Inflammatory macrophage treated with lipopolysaccharide for 4 hours (primary cell): ENCODE measurements around the gene BRDT.

Experiments
- DNase-seq: peaks from one replicate; pipeline ENCODE4 v3.0.0-alpha.2; 2020

The BRDT gene

GRCh38 chr1:91949356-91949699 is at the start of gene BRDT:
Gene BRDT (plus strand): TSS chr1:91949401. CDS start chr1:91962755, 13,354 bp downstream.
- no peak for DNase-seq

- DNase-seq, result no peak
These were observed 48.6 kb upstream of the BRDT start for GRCh38 chr1:91900562-91900961.

- DNase-seq, result no peak
These were observed 48.0 kb upstream of the BRDT start for GRCh38 chr1:91901231-91901630.

GRCh38 chr1:91912266-91912665 is 36.9 kb upstream of the BRDT start:
- DNase-seq, result no peak

- no peak for DNase-seq
These were observed 36.2 kb upstream of the BRDT start for GRCh38 chr1:91913018-91913417.

GRCh38 chr1:91916046-91916445 is 33.2 kb upstream of the BRDT start:
- no peak for DNase-seq

- no peak for DNase-seq
These were observed 32.3 kb upstream of the BRDT start for GRCh38 chr1:91916811-91917460.

GRCh38 chr1:91919962-91920361 is 29.2 kb upstream of the BRDT start:
- DNase-seq, result no peak

- no peak for DNase-seq
These were observed 25.1 kb upstream of the BRDT start for GRCh38 chr1:91924146-91924545.

- DNase-seq, result no peak
These were observed 23.4 kb upstream of the BRDT start for GRCh38 chr1:91925644-91926435.

GRCh38 chr1:91928026-91928425 is 21.2 kb upstream of the BRDT start:
- DNase-seq, result no peak

GRCh38 chr1:91929250-91929649 is 20.0 kb upstream of the BRDT start:
- no peak for DNase-seq

- no peak for DNase-seq
These were observed 11.6 kb upstream of the BRDT start for GRCh38 chr1:91937613-91938012.

GRCh38 chr1:91940496-91940895 is 8.7 kb upstream of the BRDT start:
- no peak for DNase-seq

GRCh38 chr1:91944087-91944486 is 5.1 kb upstream of the BRDT start:
- no peak for DNase-seq

GRCh38 chr1:91948097-91948496 is 1.1 kb upstream of the BRDT start:
- no peak for DNase-seq

- DNase-seq, result no peak
These were observed 473 bp upstream of the BRDT start for GRCh38 chr1:91948501-91949355.

- no peak for DNase-seq
These were observed 3.0 kb downstream of the BRDT start for GRCh38 chr1:91952187-91952586.

- no peak for DNase-seq
These were observed 9.7 kb downstream of the BRDT start for GRCh38 chr1:91958926-91959325.

- DNase-seq, result no peak
These were observed 19.1 kb downstream of the BRDT start for GRCh38 chr1:91968334-91968733.

- DNase-seq, result no peak
These were observed 30.2 kb downstream of the BRDT start for GRCh38 chr1:91979383-91979782.

- DNase-seq, result no peak
These were observed 31.5 kb downstream of the BRDT start for GRCh38 chr1:91980663-91981062.

- DNase-seq, result no peak
These were observed 32.9 kb downstream of the BRDT start for GRCh38 chr1:91981996-91982609.
